ENCODE measurements around the gene PEX14. TPM values are rescaled to one million over a fixed set of nuclear protein-coding genes. Genes with fewer than 3 reads are reported as not detected.

The PEX14 gene
- total RNA-seq, 1 experiment from 2014 or later: 29.3 TPM

DNA sequence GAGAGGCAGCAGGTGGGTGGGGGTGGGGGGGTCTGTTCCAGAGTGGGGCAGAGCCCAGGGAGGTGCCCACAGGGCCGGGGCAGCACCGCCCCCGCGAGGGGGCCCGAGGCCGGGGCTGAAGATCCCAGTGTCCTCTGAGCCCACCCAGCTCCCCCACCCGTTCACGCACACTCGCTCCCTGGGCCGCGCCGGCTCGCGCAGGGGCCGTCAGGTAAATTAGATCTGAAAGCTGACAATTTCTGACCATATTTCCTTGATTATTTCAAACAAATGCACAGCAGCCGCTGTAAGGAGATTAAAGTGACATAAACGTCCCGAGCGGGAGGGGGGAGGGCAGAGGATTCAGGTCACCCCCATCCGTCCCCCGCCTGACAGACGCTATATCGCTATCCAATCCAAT, 203.7 kb downstream of the PEX14 start:
- RAD21 ChIA-PET (ENCODE audit: low non-redundant PET in 1 of 2, low total read pairs in 2 of 2, uncharacterized antibody in 2 of 2, unreplicated experiment in 2 of 2): no interaction called here
- no peak overlapping the region for H3K9ac ChIP-seq (ENCODE audit: low read length)
- no TSS peak for BruUV-seq (replicated peaks)

DNA sequence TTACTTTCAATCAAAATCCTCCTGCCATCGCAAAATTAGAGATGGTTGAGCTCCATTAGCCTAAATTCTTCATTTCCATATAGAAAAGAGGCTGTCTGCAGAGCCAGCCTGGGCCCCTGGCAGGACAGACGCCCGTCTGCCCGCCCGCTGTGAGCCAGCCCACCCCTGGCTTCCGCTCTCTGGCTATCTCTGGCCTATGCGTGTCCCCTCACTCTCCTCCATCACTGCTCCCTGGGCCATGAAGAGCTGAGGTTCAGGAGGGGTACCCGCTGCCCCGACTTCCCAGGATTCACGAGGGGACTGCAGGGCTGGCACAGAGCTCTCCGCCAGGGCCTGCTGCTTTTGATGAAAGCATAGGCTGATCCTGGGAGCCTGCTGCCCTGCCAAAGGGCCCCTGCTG, 204.1 kb downstream of the PEX14 start:
- H3K9me2 ChIP-seq (ENCODE audit: insufficient read depth): no peaks in the 10 kb centered on the region
- DNase-seq (ENCODE audit: low read depth, low spot score): no peak
- H3K4me2 ChIP-seq (ENCODE audit: low read length): no peak overlapping the region
- H4K20me1 ChIP-seq (ENCODE audit: insufficient read depth): no peaks in the 10 kb centered on the region
- ChIA-PET RAD21 (ENCODE audit: low non-redundant PET in 1 of 2, low total read pairs in 2 of 2, uncharacterized antibody in 2 of 2, unreplicated experiment in 2 of 2) (no interaction called here), POLR2A (no interaction called here), CTCF (no interaction called here)
- TF ChIP-seq POLR2AphosphoS5 (IDR thresholded peaks at IDR 0.05; ENCODE audit: low read depth, low read length) (no peak), EGR1 (IDR thresholded peaks at IDR 0.05; ENCODE audit: low read depth) (no peak), SP1 (IDR thresholded peaks at IDR 0.05; ENCODE audit: low read depth) (no peak), ZFX (IDR thresholded peaks at IDR 0.05) (no peak), SRF (IDR thresholded peaks at IDR 0.05; ENCODE audit: low read depth) (no peak), SIN3A (IDR thresholded peaks at IDR 0.05; ENCODE audit: low read depth) (no peak), FOSL1 (IDR thresholded peaks at IDR 0.05; ENCODE audit: low read depth) (no peak), CEBPB (IDR thresholded peaks at IDR 0.05; ENCODE audit: low read depth) (no peak), RAD21 (IDR thresholded peaks at IDR 0.05; ENCODE audit: low read depth) (no peak), YY1 (IDR thresholded peaks at IDR 0.05; ENCODE audit: extremely low read depth, insufficient replicate concordance, low read depth, low read length) (no peak), ELF1 (IDR thresholded peaks at IDR 0.05; ENCODE audit: borderline replicate concordance, low read depth) (no peak), TCF7L2 (IDR thresholded peaks at IDR 0.05; ENCODE audit: borderline replicate concordance, extremely low read depth, insufficient read depth, insufficient read length) (no peak), EZH2 (IDR thresholded peaks at IDR 0.05) (no peak), EZH2phosphoT487 (IDR thresholded peaks at IDR 0.05; ENCODE audit: borderline replicate concordance) (no peak)
- TF ChIP-seq, protein P1, sequence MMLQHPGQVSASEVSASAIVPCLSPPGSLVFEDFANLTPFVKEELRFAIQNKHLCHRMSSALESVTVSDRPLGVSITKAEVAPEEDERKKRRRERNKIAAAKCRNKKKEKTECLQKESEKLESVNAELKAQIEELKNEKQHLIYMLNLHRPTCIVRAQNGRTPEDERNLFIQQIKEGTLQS (IDR thresholded peaks at IDR 0.05): no peak
- H3K27ac ChIP-seq (ENCODE audit: low read depth, low read length): no peak overlapping the region
- peaks cover 0 to 6% of the 10 kb centered on the region in 2 experiments; a peak in 1 of 4 replicates for H3K4me1 ChIP-seq (ENCODE audit: control insufficient read depth in 1 of 2, insufficient read depth in 2 of 2, low read length in 2 of 2)
- no peak for ATAC-seq
- H2AFZ ChIP-seq (ENCODE audit: low read depth, low read length, poor library complexity, severe bottlenecking): no peak overlapping the region
- H3K79me2 ChIP-seq (ENCODE audit: insufficient read depth, low read length): no peaks in the 10 kb centered on the region
- no peaks in the 10 kb centered on the region for H3K27me3 ChIP-seq (ENCODE audit: insufficient read depth, low read length)
- BruUV-seq (replicated peaks): no TSS peak
- no peaks in the 10 kb centered on the region for H3K36me3 ChIP-seq (ENCODE audit: control insufficient read depth in 1 of 2, insufficient read depth in 2 of 2, low read length in 2 of 2)
- H3K4me3 ChIP-seq (replicated peaks in 1 of 2; ENCODE audit: low read depth in 1 of 2, low read length in 2 of 2): no peak overlapping the region
- H3K9ac ChIP-seq (ENCODE audit: low read length): no peak overlapping the region
- intact Hi-C loops (cut with micrococcal nuclease): loop anchor here (1.0 kb wide), 1 partner anchor 117 kb away; the partner anchor contains the start of gene CASZ1
- H3K9me3 ChIP-seq (ENCODE audit: control insufficient read depth in 1 of 2, insufficient read depth in 1 of 2, low read depth in 1 of 2, low read length in 2 of 2): no peaks in the 10 kb centered on the region

More for the DNA sequence above, 203.7 kb downstream of the PEX14 start:
- Histone ChIP-seq H3K9me2 (ENCODE audit: insufficient read depth) (no peaks in the 10 kb centered on the region), H3K4me1 (ENCODE audit: control insufficient read depth in 1 of 2, insufficient read depth in 2 of 2, low read length in 2 of 2) (peaks cover 0 to 6% of the 10 kb centered on the region in 2 experiments; a peak in 1 of 4 replicates), H3K27me3 (ENCODE audit: insufficient read depth, low read length) (no peaks in the 10 kb centered on the region), H2AFZ (ENCODE audit: low read depth, low read length, poor library complexity, severe bottlenecking) (no peak overlapping the region), H3K4me3 (replicated peaks in 1 of 2; ENCODE audit: low read depth in 1 of 2, low read length in 2 of 2) (no peak overlapping the region), H3K27ac (ENCODE audit: low read depth, low read length) (no peak overlapping the region), H3K79me2 (ENCODE audit: insufficient read depth, low read length) (no peaks in the 10 kb centered on the region), H4K20me1 (ENCODE audit: insufficient read depth) (no peaks in the 10 kb centered on the region), H3K36me3 (ENCODE audit: control insufficient read depth in 1 of 2, insufficient read depth in 2 of 2, low read length in 2 of 2) (no peaks in the 10 kb centered on the region), H3K4me2 (ENCODE audit: low read length) (no peak overlapping the region), H3K9me3 (ENCODE audit: control insufficient read depth in 1 of 2, insufficient read depth in 1 of 2, low read depth in 1 of 2, low read length in 2 of 2) (no peaks in the 10 kb centered on the region)
- intact Hi-C loops (cut with micrococcal nuclease): no loop called here
- CTCF ChIA-PET: no interaction called here
- ATAC-seq (no peak), DNase-seq (ENCODE audit: low read depth, low spot score) (no peak)
- POLR2A ChIA-PET: no interaction called here
- TF ChIP-seq POLR2A (IDR thresholded peaks at IDR 0.05; ENCODE audit: borderline replicate concordance, extremely low read depth, insufficient read depth, insufficient read length): no peak
- TF ChIP-seq, protein P1 (IDR thresholded peaks at IDR 0.05): no peak
- no peak for TF ChIP-seq SIN3A (IDR thresholded peaks at IDR 0.05; ENCODE audit: low read depth)
- TF ChIP-seq ZNF274 (IDR thresholded peaks at IDR 0.05; ENCODE audit: low read depth, low read length): no peak
- no peak for TF ChIP-seq YY1 (IDR thresholded peaks at IDR 0.05; ENCODE audit: extremely low read depth, insufficient replicate concordance, low read depth, low read length)
- TF ChIP-seq CBX3 (IDR thresholded peaks at IDR 0.05; ENCODE audit: low read depth): no peak
- TF ChIP-seq ZFX (IDR thresholded peaks at IDR 0.05): no peak
